ENCODE measurements around the gene SECISBP2L. TPM values are rescaled to one million over a fixed set of nuclear protein-coding genes. Genes with fewer than 3 reads are reported as not detected.

SECISBP2L gene
- total and polyA plus RNA-seq, 11 donors, result 8.8 to 52.4 (median 36.8) TPM

- no peak for DNase-seq
- intact Hi-C loops (cut with DNase I), result no loop called here
- Histone ChIP-seq H3K4me1 (peaks cover 0 to 10% (median 3%) of the 10 kb centered on the region in 12 donors), H3K4me3 (no peak overlapping the region), H3K36me3 (no peaks in the 10 kb centered on the region), H3K27me3 (no peaks in the 10 kb centered on the region), H3K27ac (no peak overlapping the region), H3K9me3 (no peaks in the 10 kb centered on the region)
- WGBS, 4 donors, result 87 to 92% (median 91%) methylated on average over 6 of the region's 6 CpGs
- no peak for ATAC-seq
- TF ChIP-seq POLR2A (IDR thresholded peaks at IDR 0.05), result no peak
- no peak for TF ChIP-seq CTCF (IDR thresholded peaks at IDR 0.05)
Measured at GRCh38 chr15:48940508-48940907, 105.7 kb downstream of the SECISBP2L start.

GRCh38 chr15:48939648-48940047 lies 106.6 kb downstream of the SECISBP2L start:
- TF ChIP-seq POLR2A (IDR thresholded peaks at IDR 0.05), result no peak
- TF ChIP-seq CTCF (IDR thresholded peaks at IDR 0.05), result no peak
- H3K4me1 ChIP-seq, result peaks cover 0 to 2% (median 0%) of the 10 kb centered on the region in 12 donors
- ATAC-seq (peak in 3 of 4 donors; percentile 52 to 90 (median 83)), DNase-seq (peak in 1 of 5 donors; percentile 31)
- no peaks in the 10 kb centered on the region for H3K9me3 ChIP-seq
- H3K4me3 ChIP-seq, result no peak overlapping the region
- peak overlapping the region in 1 of 12 donors; percentile 3 for H3K27ac ChIP-seq
- H3K36me3 ChIP-seq, result no peaks in the 10 kb centered on the region
- no peaks in the 10 kb centered on the region for H3K27me3 ChIP-seq
- intact Hi-C loops (cut with DNase I), result no loop called here
- 83 to 91% (median 86%) methylated on average over 4 of the region's 4 CpGs for WGBS, 4 donors

Other genes with a start within 250 kb of the SECISBP2L start
- gene CEP152, start 235.4 kb downstream of the SECISBP2L start, total RNA-seq, result 1 to 10 TPM in 7 of 9 donors, under 1 TPM in 2; 0.90 to 3.2 (median 1.8) TPM
- 1 to 10 TPM in 1 of 2 donors, under 1 TPM in 1; 0.61 to 1.6 TPM for gene CEP152, start 235.4 kb downstream of the SECISBP2L start, polyA plus RNA-seq
- gene EID1, start 168.3 kb downstream of the SECISBP2L start, total RNA-seq, result 100 to 1,000 TPM; 169 to 393 (median 224) TPM
- gene EID1, start 168.3 kb downstream of the SECISBP2L start, polyA plus RNA-seq, result 100 to 1,000 TPM; 161 to 198 TPM
- gene SHC4, start 82.5 kb downstream of the SECISBP2L start, total RNA-seq, result 1 to 10 TPM; 1.8 to 4.1 (median 2.6) TPM
- gene SHC4, start 82.5 kb downstream of the SECISBP2L start, polyA plus RNA-seq, result 1 to 10 TPM; 1.3 to 1.5 TPM
- 10 to 100 TPM; 41.6 to 94.4 (median 82.8) TPM for gene COPS2, start 109.2 kb upstream of the SECISBP2L start, total RNA-seq
- 10 to 100 TPM; 36.4 to 71.2 TPM for gene COPS2, start 109.2 kb upstream of the SECISBP2L start, polyA plus RNA-seq
- gene GALK2, start 123.8 kb upstream of the SECISBP2L start, total RNA-seq, result 10 to 100 TPM; 31.8 to 42.1 (median 35.2) TPM
- 10 to 100 TPM in 1 of 2 donors, 1 to 10 TPM in 1; 8.3 to 55.3 TPM for gene GALK2, start 123.8 kb upstream of the SECISBP2L start, polyA plus RNA-seq